Glomerular visceral epithelial cell (primary cell): ENCODE measurements around the gene PSMD5.
A peak's percentile ranks its signal among the peaks of the same experiment; 100 is the strongest.

ENCODE experiments used
- DNase-seq: peaks from one replicate; pipeline ENCODE4 v3.0.0-alpha.2; 2016; ENCODE audit errors: extremely low spot score

The PSMD5 gene

GRCh38 chr9:120855827-120856670 lies 13.3 kb upstream of the PSMD5 start:
- no peak for DNase-seq

GRCh38 chr9:120854596-120855327 lies 12.0 kb upstream of the PSMD5 start:
- no peak for DNase-seq

GRCh38 chr9:120853198-120853597 lies 10.5 kb upstream of the PSMD5 start:
- no peak for DNase-seq

GRCh38 chr9:120852240-120853010 lies 9.7 kb upstream of the PSMD5 start:
- peak; percentile 85 for DNase-seq

- no peak for DNase-seq
Measured at GRCh38 chr9:120851449-120851848, 8.7 kb upstream of the PSMD5 start.

GRCh38 chr9:120850315-120850714 lies 7.6 kb upstream of the PSMD5 start:
- DNase-seq = no peak

GRCh38 chr9:120846906-120847305 lies 4.2 kb upstream of the PSMD5 start:
- DNase-seq = no peak

- no peak for DNase-seq
Measured at GRCh38 chr9:120846251-120846889, 3.6 kb upstream of the PSMD5 start.

- DNase-seq = no peak
Measured at GRCh38 chr9:120845255-120845654, 2.5 kb upstream of the PSMD5 start.

- DNase-seq = peak; percentile 17
Measured at GRCh38 chr9:120841930-120842684, 615 bp downstream of the PSMD5 start.

- no peak for DNase-seq
Measured at GRCh38 chr9:120839146-120839545, 3.6 kb downstream of the PSMD5 start.

GRCh38 chr9:120837921-120838320 lies 4.8 kb downstream of the PSMD5 start:
- no peak for DNase-seq

GRCh38 chr9:120833325-120833724 lies 9.4 kb downstream of the PSMD5 start:
- no peak for DNase-seq

- no peak for DNase-seq
Measured at GRCh38 chr9:120832807-120833206, 9.9 kb downstream of the PSMD5 start.

- DNase-seq = no peak
Measured at GRCh38 chr9:120830865-120831264, 11.9 kb downstream of the PSMD5 start.

GRCh38 chr9:120830151-120830550 lies 12.6 kb downstream of the PSMD5 start:
- DNase-seq = no peak

- no peak for DNase-seq
Measured at GRCh38 chr9:120829650-120830049, 13.1 kb downstream of the PSMD5 start.

GRCh38 chr9:120820095-120820494 lies 22.6 kb downstream of the PSMD5 start:
- no peak for DNase-seq

GRCh38 chr9:120818595-120818994 lies 24.1 kb downstream of the PSMD5 start:
- DNase-seq = no peak

GRCh38 chr9:120815075-120815474 lies 27.6 kb downstream of the PSMD5 start:
- no peak for DNase-seq

- DNase-seq = no peak
Measured at GRCh38 chr9:120808931-120809330, 33.8 kb downstream of the PSMD5 start.
